KMS-11 (cell line): Measurements from ENCODE around the gene HSF5.

Experiments
- H2AFZ ChIP-seq: fragments of 200-600 bp; sonication (generic); 2 replicates; pipeline ENCODE4 v1.6.1; 2016; ENCODE audit warnings: antibody characterized with exemption, mixed run types, low read depth
- H3K27ac ChIP-seq: fragments of 200-600 bp; sonication (generic); 2 replicates; pipeline ENCODE4 v1.6.1; 2016; ENCODE audit warnings: mild to moderate bottlenecking, mixed run types
- H3K27me3 ChIP-seq: fragments of 200-600 bp; sonication (generic); 2 replicates; pipeline ENCODE4 v1.6.1; 2017; ENCODE audit warnings: mild to moderate bottlenecking, low read depth, mixed run types, moderate library complexity; ENCODE audit not compliant: insufficient read depth
- H3K36me3 ChIP-seq: fragments of 200-600 bp; sonication (generic); 2 replicates; pipeline ENCODE4 v1.6.1; 2017; ENCODE audit warnings: mild to moderate bottlenecking, mixed run types; ENCODE audit not compliant: insufficient read depth
- H3K4me1 ChIP-seq: fragments of 200-600 bp; sonication (generic); 2 replicates; pipeline ENCODE4 v1.6.1; 2016; ENCODE audit warnings: mild to moderate bottlenecking, low read depth, mixed run types; ENCODE audit not compliant: poor library complexity, severe bottlenecking
- H3K4me2 ChIP-seq: fragments of 200-600 bp; sonication (generic); 2 replicates; pipeline ENCODE4 v1.7.0; 2016; ENCODE audit warnings: mild to moderate bottlenecking, mixed run types
- H3K4me3 ChIP-seq: fragments of 200-600 bp; sonication (generic); IDR thresholded peaks from 2 replicates; pipeline ENCODE4 v1.6.1; 2017; ENCODE audit warnings: low read depth, low read length, mixed read lengths; ENCODE audit not compliant: insufficient read depth
- H3K79me2 ChIP-seq: fragments of 200-600 bp; sonication (generic); 2 replicates; pipeline ENCODE4 v1.6.1; 2016; ENCODE audit warnings: low read depth, mixed run types; ENCODE audit not compliant: insufficient read depth
- H3K9ac ChIP-seq: fragments of 200-600 bp; sonication (generic); 2 replicates; pipeline ENCODE4 v1.6.1; 2016; ENCODE audit warnings: mild to moderate bottlenecking, mixed run types
- H4K20me1 ChIP-seq: fragments of 200-600 bp; sonication (generic); 2 replicates; pipeline ENCODE4 v1.6.1; 2016; ENCODE audit warnings: mild to moderate bottlenecking, mixed run types; ENCODE audit not compliant: insufficient read depth
- CTCF ChIP-seq: fragments of 200-600 bp; sonication (generic); conservative IDR thresholded peaks from 2 replicates; pipeline ENCODE4 v1.6.1; 2017; ENCODE audit warnings: low read depth, mild to moderate bottlenecking, antibody characterized with exemption, low read length, moderate library complexity, mixed read lengths

The HSF5 gene

GRCh38 chr17:58379511-58379824 lies 108.7 kb downstream of the HSF5 start:
- Histone ChIP-seq H3K27ac (no peak overlapping the region), H3K4me1 (peaks cover 32% of the 10 kb centered on the region), H3K36me3 (no peaks in the 10 kb centered on the region), H2AFZ (no peak overlapping the region), H3K9ac (no peak overlapping the region), H3K79me2 (no peaks in the 10 kb centered on the region), H3K27me3 (no peaks in the 10 kb centered on the region), H3K4me3 (no peak overlapping the region), H4K20me1 (no peaks in the 10 kb centered on the region), H3K4me2 (no peak overlapping the region)
- TF ChIP-seq CTCF, result no peak

GRCh38 chr17:58378733-58379510 lies 109.3 kb downstream of the HSF5 start:
- H3K4me3 ChIP-seq, result no peak overlapping the region
- TF ChIP-seq CTCF, result no peak
- H3K27ac ChIP-seq, result no peak overlapping the region
- no peak overlapping the region for H2AFZ ChIP-seq
- no peaks in the 10 kb centered on the region for H3K27me3 ChIP-seq
- peaks cover 30% of the 10 kb centered on the region for H3K4me1 ChIP-seq
- no peaks in the 10 kb centered on the region for H3K36me3 ChIP-seq
- H3K9ac ChIP-seq, result no peak overlapping the region
- no peaks in the 10 kb centered on the region for H3K79me2 ChIP-seq
- H4K20me1 ChIP-seq, result no peaks in the 10 kb centered on the region
- no peak overlapping the region for H3K4me2 ChIP-seq

GRCh38 chr17:58377661-58378060 lies 110.5 kb downstream of the HSF5 start:
- TF ChIP-seq CTCF, result no peak

GRCh38 chr17:58377093-58377601 lies 111.1 kb downstream of the HSF5 start:
- Histone ChIP-seq H3K9ac (no peak overlapping the region), H3K27ac (no peak overlapping the region), H3K4me3 (no peak overlapping the region), H4K20me1 (no peaks in the 10 kb centered on the region), H3K79me2 (no peaks in the 10 kb centered on the region), H3K4me1 (peaks cover 12% of the 10 kb centered on the region), H3K36me3 (no peaks in the 10 kb centered on the region), H3K27me3 (no peaks in the 10 kb centered on the region), H3K4me2 (no peak overlapping the region), H2AFZ (no peak overlapping the region)
- TF ChIP-seq CTCF, result no peak

More at GRCh38 chr17:58377661-58378060, 110.5 kb downstream of the HSF5 start:
- no peaks in the 10 kb centered on the region for H3K36me3 ChIP-seq
- no peak overlapping the region for H3K27ac ChIP-seq
- no peaks in the 10 kb centered on the region for H4K20me1 ChIP-seq
- H2AFZ ChIP-seq, result no peak overlapping the region
- no peaks in the 10 kb centered on the region for H3K79me2 ChIP-seq
- H3K9ac ChIP-seq, result no peak overlapping the region
- H3K4me3 ChIP-seq, result no peak overlapping the region
- H3K4me2 ChIP-seq, result no peak overlapping the region
- H3K27me3 ChIP-seq, result no peaks in the 10 kb centered on the region
- peaks cover 17% of the 10 kb centered on the region for H3K4me1 ChIP-seq
